Non-pigmented ciliary epithelial cell (primary cell): ENCODE results near the gene GRK6.

Experiments used
- DNase-seq: peaks from one replicate; pipeline ENCODE4 v3.0.0-alpha.2; 2010; ENCODE audit warnings: low read depth

The GRK6 gene

DNA sequence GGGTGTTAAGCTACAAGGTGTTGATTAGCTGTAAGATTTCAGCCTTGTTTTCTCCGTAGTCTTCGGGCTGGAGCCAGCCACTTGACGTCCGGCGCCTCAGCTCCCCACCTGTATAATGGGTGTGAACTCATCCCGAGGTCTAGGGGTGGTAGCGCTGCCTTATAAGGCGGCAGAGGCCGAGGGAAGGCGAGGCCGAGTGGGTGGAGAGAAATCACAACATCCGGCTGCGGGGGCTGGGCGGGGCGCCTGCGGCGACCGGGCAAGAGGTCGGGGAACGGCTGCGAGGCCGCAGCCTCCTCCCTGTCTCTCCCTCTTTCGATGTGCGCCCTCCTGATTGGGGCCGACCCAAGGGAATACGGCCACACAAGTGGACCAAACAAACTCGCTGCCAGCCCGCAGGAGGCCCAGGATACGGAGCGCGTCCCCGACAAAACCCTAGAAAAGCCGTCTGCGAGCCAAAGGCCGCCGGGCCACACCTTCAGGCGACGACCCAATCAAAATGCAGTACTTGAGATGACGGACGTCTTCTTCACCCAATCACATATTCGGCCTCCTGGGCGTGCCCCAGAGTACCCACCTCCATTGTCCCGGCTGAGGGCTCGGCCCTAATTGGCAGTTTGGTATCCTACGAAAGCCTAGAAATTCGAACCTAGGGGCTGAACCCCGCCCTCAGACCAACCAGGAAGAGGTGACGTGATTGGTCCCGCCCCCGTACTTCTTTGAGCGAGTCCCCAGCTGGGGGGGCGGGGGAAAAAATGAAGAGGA lies 493 bp upstream of the GRK6 start:
- DNase-seq: peak; percentile 100

GRCh38 chr5:177427211-177427822 lies 841 bp downstream of the GRK6 start:
- no peak for DNase-seq

GRCh38 chr5:177427919-177428573 lies 1.6 kb downstream of the GRK6 start:
- no peak for DNase-seq

- no peak for DNase-seq
These were observed 2.2 kb downstream of the GRK6 start for GRCh38 chr5:177428574-177429217.

- no peak for DNase-seq
These were observed 3.0 kb downstream of the GRK6 start for GRCh38 chr5:177429248-177430040.

GRCh38 chr5:177430140-177430951 lies 3.9 kb downstream of the GRK6 start:
- DNase-seq: no peak

DNA sequence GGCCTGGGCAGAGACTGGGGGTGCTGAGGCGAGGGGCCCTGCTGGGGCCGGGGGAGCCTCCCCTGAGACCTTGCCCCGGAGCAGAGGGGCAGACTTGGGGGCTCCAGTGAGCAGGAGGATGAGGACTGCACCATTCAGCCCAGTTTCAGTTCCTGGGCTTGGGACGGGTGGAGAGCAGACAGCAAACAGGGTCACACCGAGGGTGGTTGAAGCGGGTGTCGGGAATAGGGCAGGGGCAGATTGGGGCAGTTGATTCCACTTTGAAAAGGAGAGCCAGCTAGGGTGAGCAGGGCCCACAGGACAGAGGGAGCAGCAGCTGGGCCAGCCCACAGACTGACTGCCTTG lies 4.5 kb downstream of the GRK6 start:
- DNase-seq: no peak

DNA sequence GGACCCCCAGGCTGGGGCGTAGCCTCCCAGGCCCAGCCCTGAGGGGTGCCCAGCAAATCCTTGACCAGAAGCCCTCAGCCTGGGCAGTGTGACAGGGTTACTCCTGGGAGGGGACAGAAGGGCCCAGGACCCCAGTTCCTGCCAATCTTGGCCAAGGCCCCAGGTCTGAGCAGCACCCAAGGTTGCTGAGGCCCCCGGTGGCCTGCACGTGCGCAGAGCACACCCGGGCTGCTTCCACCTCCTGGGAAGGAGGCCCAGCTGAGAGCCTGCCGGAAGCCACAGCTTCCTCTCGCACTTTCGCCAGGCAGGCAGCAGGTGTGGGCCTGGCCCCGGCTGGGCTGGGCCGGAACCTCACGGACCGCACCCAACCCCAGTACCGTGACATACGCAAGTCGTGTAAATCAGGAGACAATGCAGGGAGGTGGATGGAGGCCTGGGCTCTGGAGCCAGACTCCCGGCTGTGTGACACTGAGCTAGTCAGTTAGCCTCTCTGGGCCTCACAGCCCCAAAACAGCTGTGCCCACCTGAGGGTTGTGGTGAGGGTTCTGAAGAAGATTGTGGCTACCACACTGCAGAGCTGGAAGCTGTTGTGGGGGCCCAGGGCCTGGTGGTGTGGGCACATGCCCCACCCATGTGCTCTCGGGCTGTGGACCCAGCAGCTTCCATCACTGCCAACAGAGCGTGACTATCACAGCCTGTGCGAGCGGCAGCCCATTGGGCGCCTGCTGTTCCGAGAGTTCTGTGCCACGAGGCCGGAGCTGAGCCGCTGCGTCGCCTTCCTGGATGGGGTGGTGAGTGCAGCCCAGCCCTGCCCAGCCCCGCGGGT lies 5.1 kb downstream of the GRK6 start:
- no peak for DNase-seq

GRCh38 chr5:177432143-177432838 lies 5.8 kb downstream of the GRK6 start:
- no peak for DNase-seq

- DNase-seq: no peak
These were observed 6.6 kb downstream of the GRK6 start for GRCh38 chr5:177432839-177433657.

DNA sequence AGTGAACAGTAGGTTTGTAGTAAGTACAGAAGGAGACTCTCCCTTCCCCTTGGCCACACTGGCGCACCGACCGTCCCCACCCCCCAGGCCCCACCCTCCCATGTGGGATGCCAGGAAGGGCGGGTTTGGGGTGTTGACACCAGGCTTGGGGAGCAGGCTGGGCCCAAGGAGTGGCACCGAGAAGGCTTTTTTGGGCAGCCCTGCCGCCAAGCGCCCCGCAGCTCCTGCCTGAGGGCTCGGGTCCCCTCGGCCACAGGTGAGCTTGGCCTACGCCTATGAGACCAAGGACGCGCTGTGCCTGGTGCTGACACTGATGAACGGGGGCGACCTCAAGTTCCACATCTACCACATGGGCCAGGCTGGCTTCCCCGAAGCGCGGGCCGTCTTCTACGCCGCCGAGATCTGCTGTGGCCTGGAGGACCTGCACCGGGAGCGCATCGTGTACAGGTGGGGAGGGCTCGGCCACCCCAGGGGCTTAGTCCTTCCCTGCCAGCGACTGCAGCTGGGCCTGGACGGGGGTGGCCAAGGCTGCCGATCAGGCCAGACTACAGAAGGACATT lies 7.3 kb downstream of the GRK6 start:
- DNase-seq: no peak

- no peak for DNase-seq
These were observed 8.0 kb downstream of the GRK6 start for GRCh38 chr5:177434437-177434836.

DNA sequence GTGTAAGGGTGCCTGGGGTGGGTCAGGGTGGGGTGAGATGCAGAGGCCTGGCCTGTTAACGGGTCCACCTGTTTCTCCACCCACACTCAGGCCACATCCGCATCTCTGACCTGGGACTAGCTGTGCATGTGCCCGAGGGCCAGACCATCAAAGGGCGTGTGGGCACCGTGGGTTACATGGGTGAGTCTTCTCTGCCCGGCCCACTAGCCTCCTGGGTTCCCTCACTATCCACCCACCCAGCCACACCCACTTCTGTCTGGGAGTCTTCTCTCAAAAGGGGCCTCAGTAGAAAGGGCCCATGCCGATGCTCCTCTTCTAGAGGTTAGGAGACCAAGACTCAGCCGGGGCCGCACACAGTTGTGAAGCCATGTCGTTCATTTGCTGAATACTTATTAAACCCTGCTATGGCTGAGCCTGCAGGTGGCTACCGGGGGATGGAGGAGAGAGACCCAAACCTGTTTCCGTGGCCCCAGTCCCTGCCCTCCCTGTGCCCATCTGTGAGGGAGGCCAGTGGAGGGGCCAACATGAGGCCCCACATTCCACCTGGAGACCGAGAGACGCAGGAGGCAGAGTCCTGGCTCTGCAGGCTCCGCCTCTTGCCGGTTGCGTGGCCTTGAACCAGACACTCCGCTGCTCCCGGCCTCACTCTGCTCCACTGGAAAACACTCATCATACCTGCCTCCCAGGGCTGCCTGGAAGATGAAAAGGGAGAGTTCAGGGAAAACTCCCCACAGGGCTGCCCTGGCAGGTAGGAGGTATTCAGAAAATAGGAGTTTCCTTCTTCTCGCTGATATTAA lies 8.7 kb downstream of the GRK6 start:
- no peak for DNase-seq

GRCh38 chr5:177435847-177436536 lies 9.5 kb downstream of the GRK6 start:
- no peak for DNase-seq

DNA sequence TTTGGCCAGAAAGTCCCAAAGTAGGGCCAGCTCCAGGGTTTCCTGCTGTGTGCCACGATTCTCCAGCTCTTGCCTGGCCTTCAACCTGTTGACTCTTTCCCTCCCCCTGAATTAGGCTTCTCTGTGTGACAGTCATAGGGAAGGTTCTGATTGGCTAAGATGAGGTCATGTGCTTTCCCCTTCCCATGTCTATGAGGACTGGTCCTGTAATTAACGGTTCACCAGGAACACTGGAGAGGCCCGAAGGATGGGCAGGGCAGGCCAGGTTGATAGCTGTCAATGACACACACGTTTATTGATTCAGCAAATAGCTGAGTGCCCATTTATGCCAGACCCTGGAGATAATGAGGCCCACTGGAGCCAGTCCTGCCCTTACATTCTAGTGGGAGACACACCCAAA lies 11.1 kb downstream of the GRK6 start:
- no peak for DNase-seq

GRCh38 chr5:177438468-177438867 lies 12.0 kb downstream of the GRK6 start:
- no peak for DNase-seq

- DNase-seq: no peak
These were observed 13.1 kb downstream of the GRK6 start for GRCh38 chr5:177439518-177440053.
